NOMO-1 treated with dmso at 0.1 percent for 144 hours (cell line): ENCODE measurements around the gene THAP5.

ENCODE experiments used
- DNase-seq: peaks from one replicate; lab custom pipeline; 2025; ENCODE audit not compliant: unreplicated experiment; lab: John Stamatoyannopoulos, UW

The THAP5 gene

DNA sequence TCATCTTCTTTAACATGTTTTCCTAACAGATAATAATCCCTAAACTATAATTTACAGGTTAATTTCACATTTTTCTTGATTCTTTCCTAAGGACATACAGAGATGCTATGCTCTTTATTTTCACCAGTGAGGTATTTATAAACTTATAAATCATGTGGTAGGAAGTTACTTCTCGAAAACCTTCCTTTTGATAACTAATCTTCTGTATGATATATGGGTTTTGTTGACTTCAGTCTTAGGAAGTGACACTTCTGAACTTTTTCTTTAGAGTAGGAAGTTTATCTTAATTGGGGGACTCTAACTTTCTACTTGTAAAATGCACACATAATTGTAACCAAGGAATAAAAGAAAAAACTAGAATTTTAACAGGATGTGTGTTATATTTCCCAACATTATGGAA lies 33.8 kb downstream of the THAP5 start:
- no peak for DNase-seq

- no peak for DNase-seq
These were observed 34.2 kb downstream of the THAP5 start for GRCh38 chr7:108535257-108535656.

GRCh38 chr7:108533712-108534111 lies 35.8 kb downstream of the THAP5 start:
- DNase-seq = no peak

DNA sequence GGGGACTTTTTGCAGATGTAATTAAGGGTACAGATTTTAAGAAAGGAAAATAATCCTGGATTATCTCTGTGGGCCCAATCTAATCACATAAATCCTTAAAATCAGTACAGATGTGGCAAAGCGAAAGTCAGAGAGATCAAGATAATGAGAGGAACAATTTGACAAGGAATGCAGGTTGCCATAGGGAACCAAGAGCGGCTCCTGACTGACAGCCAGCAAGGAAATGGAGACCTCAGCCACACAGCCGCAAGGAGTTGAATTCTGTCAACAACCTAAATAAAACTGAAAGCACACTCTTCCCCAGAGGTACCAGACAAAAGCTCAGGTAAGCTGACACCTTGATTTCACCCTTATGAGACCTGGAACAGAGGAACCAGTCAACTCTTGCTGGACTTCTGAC lies 40.2 kb downstream of the THAP5 start:
- DNase-seq = no peak

GRCh38 chr7:108528183-108528712 lies 41.3 kb downstream of the THAP5 start:
- DNase-seq = no peak

- DNase-seq = no peak
These were observed 42.8 kb downstream of the THAP5 start for GRCh38 chr7:108526768-108527017.

- DNase-seq = peak; percentile 95
These were observed 43.3 kb downstream of the THAP5 start, which contains the start of gene PNPLA8 for GRCh38 chr7:108525985-108526767. Gene PNPLA8 (minus strand): TSS chr7:108526135. CDS start chr7:108515491, 10,644 bp downstream.

- DNase-seq = peak; percentile 42
These were observed 44.0 kb downstream of the THAP5 start for GRCh38 chr7:108525327-108525984.

DNA sequence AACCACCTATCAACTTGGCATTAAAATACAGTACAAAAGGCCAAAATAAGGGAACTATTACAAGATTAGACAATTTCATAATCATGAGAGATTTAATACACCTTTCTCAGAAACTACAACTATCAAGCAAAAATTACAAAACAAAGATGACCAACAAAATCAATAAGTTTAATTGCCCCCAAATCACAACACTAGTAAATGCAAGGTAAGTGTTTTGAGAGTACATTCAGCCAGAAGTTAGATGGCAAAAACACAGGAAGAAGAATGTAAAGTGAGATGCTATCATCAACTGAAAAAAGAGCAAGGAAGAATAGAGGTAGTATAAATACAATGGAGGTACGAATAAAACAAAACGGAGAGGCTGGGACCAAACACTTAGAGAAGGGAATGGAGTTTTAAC lies 46.7 kb downstream of the THAP5 start:
- DNase-seq = no peak

GRCh38 chr7:108517951-108518350 lies 51.6 kb downstream of the THAP5 start:
- DNase-seq = no peak

GRCh38 chr7:108515630-108516029 lies 53.9 kb downstream of the THAP5 start:
- no peak for DNase-seq

DNA sequence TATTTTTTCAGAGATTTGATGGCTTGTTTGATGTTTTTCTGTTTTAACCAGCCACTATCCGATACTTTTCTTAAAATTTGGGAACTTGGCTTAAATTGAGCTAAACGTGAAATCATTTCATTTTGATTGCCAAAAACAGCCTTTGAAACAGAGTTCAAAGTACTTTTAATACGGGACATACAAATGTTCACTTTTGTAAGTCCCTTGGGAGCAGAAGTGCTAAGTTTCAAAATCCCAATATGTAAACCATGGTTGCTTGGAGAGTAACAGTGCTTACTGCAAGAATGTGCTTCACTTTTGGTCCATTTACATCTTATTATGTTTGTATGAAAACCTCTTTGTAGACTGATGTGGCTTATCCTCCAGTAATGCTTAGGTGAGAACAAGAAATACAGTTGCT lies 54.5 kb downstream of the THAP5 start:
- DNase-seq = no peak
